ENCODE results near the gene BMAL1.

DNA sequence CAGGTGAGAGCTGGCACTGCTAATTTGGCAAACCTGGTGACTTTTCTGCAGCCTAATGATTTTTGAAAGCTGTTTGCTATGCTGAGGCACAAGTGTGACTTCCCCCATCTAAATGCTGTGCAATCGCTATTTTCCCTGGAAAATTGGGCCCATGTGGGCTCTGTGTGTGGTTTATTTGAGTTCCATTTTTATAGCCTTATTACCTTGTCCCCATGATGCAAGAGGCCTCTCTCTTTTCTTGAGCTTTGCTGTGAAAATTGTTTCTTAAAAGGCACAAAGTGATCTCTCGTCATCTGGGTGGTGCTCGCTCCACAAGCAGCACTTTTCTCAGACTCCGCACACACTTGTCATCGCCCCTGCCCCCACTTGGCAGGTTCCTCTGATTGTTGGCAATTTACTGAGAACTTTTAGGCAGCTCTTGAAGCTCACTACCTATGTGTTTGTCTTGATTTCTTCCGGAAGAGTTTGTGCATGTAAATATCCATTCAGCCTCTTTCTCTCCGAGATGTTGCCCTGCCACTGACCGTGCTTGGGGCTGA lies 24.9 kb downstream of the BMAL1 start:
- TF ChIP-seq, protein P1, sequence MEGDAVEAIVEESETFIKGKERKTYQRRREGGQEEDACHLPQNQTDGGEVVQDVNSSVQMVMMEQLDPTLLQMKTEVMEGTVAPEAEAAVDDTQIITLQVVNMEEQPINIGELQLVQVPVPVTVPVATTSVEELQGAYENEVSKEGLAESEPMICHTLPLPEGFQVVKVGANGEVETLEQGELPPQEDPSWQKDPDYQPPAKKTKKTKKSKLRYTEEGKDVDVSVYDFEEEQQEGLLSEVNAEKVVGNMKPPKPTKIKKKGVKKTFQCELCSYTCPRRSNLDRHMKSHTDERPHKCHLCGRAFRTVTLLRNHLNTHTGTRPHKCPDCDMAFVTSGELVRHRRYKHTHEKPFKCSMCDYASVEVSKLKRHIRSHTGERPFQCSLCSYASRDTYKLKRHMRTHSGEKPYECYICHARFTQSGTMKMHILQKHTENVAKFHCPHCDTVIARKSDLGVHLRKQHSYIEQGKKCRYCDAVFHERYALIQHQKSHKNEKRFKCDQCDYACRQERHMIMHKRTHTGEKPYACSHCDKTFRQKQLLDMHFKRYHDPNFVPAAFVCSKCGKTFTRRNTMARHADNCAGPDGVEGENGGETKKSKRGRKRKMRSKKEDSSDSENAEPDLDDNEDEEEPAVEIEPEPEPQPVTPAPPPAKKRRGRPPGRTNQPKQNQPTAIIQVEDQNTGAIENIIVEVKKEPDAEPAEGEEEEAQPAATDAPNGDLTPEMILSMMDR (IDR thresholded peaks at IDR 0.05; ENCODE audit: borderline replicate concordance, extremely low read depth, low read length, poor library complexity, severe bottlenecking), result no peak
- TF ChIP-seq EZH2 (IDR thresholded peaks at IDR 0.05; ENCODE audit: borderline replicate concordance, low read depth, low read length, severe bottlenecking), result no peak

Measured in DND-41 (cell line).